UCSD-AML1 (cell line): ENCODE data around the gene ZNF710.
"Not testable (repeated sequence)": the region's sequence is repeated elsewhere in the genome, so short reads cannot be mapped to it uniquely, and the experiment has no call there.

Experiments used
- DNase-seq: peaks from one replicate; lab custom pipeline; 2025; ENCODE audit not compliant: unreplicated experiment; lab: John Stamatoyannopoulos, UW

ZNF710 gene, protein sequence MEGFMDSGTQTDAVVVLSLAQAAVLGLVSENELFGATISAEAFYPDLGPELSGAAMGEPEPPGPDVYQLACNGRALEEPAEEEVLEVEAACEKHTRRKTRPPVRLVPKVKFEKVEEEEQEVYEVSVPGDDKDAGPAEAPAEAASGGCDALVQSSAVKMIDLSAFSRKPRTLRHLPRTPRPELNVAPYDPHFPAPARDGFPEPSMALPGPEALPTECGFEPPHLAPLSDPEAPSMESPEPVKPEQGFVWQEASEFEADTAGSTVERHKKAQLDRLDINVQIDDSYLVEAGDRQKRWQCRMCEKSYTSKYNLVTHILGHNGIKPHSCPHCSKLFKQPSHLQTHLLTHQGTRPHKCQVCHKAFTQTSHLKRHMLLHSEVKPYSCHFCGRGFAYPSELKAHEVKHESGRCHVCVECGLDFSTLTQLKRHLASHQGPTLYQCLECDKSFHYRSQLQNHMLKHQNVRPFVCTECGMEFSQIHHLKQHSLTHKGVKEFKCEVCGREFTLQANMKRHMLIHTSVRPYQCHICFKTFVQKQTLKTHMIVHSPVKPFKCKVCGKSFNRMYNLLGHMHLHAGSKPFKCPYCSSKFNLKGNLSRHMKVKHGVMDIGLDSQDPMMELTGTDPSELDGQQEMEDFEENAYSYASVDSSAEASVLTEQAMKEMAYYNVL

DNA sequence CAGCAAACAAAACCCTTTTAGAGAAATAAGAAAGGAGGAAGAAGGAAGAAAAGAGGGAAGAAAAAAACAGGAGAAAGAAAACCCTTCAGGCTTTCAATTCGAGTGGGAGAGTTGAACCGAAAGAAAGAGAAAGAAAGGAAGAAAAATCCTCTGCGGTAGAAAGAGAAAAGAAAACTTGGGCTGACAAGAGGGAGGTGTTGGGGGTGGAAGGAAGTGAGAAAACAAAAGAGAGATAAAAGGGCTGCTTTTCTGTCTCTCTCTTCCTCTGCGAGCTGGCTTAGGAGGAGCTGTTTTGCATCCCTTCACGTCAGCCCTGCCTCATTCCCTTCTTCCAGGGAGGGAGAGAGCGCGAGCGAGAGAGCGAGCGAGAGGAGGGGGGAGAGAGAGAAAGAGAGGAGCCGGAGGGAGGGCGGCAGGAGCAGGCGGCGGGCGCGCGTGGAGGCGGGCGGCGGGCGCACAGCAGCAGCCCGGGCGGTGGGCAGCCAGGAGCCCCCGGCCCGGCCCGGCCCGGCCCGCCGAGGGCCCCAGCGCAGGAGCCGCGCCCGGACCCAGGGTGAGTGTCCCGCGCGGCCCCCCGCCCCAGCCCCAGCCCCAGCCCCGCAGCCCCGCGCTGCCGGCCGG, at the start of gene ZNF710:
ZNF710 (plus strand) TSS at position 263 of the 621 bp plus-strand sequence. CDS start 65,814 bp downstream, outside the sequence.
- peak; percentile 39 for DNase-seq

DNA sequence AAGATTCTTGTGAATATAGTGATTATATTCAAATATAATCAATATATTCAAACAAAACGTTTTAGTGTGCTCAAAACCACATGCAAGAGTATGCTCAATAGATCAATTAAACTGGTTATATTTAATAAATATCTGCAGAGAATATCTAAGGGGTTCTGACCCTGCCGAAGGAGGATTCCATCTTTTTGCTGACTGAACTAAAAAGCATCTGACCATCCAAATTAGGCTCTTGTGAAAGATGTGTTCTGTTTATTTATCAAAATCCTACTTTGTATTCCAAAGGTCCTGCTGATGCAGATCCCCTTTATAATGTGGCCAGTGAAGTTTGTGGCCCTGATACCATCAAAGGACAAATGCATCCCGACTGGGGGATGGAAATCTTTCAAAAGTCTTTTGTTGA, 46.6 kb upstream of the ZNF710 start:
- DNase-seq, result no peak

DNA sequence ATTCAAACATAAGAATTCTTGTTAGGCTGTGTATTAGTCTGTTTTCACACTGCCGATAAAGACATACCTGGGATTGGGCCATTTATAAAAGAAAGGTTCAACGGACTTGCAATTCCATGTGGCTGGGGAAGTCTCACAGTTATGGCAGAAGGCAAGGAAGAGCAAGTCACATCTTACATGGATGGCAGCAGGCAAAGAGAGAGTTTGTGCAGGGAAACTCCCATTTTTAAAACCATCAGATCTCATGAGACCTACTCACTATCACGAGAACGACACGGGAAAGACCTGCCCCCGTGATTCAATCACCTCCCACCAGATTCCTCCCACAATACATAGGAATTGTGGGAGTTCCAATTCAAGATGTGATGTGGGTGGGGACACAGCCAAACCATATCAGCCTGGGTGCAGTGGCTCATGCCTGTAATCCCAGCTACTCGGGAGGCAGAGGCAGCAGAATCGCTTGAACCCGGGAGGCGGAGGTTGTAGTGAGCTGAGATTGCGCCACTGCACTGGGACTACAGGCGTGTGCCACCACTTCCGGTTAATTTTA, 45.6 kb upstream of the ZNF710 start:
- DNase-seq, result not testable (repeated sequence)

DNA sequence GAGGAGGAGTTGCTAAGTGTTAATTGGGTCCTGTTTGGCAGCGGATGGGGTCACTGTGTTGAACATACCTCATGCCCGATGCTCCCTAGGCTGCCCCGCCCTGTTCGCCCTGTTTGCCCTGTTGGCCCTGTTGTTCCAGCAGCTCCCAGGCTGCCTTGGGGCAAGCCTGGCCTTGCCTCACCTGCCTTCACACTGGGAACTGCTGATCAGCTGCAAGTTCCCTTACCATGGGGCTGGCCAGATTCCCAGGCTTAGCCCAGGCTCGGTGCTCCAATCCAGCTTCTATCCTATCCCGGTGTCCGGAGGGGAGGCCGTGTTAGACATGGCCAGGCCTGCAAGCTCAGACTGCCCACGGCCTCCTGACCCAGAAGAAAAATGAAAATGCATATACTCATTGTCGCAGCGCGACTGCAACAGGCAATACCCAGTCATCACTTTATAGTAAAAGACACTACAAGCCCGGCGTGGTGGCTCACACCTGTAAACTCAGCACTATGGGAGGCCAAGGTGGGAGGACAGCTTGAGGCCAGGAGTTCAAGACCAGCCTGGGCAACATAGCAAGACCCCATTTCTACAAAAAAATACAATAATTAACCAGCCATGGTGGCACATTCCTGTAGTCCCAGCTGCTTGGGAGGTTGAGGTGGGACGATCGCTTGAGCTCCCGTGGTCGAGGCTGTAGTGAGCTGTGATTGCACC, 42.9 kb upstream of the ZNF710 start:
- DNase-seq, result no peak

DNA sequence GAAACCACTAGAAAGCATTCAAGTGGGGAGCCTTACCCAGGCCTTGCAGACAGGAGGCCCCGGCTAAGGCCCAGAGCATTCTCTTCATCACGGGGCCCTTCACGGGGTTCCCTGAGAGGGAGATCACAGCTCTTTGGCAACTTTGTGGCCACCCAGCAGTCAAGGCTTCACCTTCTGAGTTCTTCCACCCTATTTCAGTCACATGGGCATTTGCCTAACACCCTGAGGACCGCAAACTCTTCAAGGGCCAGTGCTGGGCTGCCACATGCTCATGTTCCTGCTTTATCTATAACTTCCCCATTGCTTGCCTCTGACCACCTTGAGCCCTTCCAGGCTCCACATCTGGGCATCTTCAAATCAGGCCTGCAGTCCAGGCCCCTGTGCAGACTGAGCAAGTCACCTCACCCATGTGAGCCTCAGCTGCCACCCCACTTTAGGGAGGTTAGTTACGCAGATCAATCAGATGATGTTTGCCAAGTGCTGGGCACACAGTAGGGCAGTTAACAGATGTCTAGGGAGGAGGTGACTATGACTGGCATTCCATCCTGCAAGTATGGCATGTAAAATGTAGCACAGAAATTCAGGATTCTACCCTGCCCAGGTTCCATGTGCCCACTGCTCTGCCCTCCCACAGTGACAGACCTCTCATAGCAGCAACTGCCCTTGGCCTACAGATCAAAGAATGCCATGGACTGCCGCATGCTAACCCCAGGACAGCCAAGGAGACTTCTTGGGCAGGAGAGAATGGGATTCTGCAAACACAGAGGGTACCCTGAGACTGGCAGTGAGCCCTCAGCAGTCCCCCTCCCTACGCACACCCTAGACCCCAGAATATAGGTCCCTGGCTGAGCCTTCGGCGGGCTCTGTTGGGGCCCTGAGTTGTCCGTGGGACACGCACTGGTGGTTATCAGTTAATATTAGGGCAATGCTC, 37.6 kb upstream of the ZNF710 start:
- no peak for DNase-seq

DNA sequence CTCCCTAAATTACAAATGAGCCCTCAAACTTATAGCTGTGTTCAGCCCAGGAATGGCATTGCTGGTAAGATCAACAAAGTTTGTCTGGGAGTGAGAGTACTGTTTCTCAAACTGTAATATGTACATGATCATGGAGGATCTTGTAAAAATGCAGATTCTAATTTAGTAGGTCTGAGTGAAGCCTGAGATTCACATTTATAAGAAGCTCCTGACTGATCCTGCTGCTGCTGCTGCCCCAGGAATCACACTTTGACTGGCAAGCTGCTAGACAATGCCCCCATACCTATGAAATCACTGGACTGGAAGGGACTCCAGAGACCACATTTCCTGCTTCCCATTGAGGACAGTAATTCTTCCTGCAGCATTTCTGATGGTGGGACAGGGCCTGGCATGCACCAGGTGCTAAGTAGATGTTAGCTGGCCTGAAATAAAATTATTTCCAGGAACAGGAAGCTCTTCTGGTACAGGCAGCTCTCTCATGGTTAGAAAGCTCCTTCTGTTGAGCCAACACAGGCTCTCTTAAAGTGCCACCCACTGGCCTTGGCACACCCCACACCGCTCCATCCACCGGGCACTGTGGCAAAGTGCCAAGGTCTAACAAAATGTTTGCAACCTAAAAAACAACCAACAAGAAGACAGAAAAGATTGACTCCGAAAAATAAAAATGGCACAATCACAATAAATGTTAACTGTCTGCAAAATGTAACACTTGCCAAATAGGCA, 36.7 kb upstream of the ZNF710 start:
- DNase-seq, result no peak

DNA sequence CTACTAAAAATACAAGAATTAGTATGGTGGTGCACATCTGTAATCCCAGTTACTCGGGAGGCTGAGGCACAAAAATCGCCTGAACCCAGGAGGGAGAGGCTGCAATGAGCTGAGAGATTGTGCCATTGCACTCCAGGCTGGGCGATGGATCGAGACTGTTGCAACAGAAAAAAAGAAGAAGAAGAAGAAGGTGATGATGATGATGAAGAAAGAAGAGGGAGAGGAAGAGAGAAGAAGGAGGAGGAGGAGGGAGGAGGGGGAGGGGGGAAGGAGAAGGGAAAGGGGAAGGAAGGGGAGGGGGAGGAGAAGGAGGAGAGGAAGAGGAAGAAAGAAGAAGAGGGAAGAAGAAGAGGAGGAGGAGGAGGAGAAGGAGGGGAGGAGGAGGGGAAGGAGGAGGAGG, 33.2 kb upstream of the ZNF710 start:
- DNase-seq, result no peak

DNA sequence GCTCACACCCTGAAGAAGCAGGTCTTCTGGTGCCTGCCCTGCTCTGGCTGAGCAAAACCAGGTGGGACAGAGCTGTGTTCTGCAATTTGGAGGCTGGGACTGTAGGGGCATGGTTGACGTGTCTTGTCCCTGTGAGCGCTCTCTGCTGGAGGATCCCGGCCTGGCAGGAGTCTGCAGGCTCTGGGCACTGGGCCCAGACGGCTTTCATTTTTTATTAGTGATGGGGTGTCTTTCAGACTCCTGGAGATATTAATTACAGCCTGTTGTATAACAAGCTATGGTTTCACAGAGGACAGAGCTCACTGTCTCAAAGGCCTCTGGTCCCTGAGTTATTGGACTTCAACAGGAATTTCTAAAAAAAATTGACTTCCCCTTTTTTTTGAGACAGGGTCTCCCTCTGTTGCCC, 29.5 kb upstream of the ZNF710 start:
- no peak for DNase-seq

DNA sequence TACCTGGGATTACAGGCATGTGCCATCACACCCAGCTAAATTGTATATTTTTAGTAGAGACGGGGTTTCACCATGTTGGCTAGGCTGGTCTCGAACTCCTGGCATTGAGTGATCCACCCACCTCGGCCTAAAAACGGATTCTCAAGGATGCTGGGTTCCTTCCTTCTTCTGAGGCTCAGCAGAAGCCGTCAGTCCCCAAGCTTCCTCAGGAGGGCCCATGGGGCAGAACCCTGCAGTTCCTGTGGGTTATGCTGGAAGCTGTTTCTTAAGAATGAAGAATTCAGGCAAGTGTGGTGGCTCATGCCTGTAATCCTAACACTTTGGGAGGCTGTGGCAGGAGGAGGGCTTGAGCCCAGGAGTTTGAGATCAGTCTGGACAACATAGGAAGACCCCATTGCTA, 29.0 kb upstream of the ZNF710 start:
- DNase-seq, result peak; percentile 62

DNA sequence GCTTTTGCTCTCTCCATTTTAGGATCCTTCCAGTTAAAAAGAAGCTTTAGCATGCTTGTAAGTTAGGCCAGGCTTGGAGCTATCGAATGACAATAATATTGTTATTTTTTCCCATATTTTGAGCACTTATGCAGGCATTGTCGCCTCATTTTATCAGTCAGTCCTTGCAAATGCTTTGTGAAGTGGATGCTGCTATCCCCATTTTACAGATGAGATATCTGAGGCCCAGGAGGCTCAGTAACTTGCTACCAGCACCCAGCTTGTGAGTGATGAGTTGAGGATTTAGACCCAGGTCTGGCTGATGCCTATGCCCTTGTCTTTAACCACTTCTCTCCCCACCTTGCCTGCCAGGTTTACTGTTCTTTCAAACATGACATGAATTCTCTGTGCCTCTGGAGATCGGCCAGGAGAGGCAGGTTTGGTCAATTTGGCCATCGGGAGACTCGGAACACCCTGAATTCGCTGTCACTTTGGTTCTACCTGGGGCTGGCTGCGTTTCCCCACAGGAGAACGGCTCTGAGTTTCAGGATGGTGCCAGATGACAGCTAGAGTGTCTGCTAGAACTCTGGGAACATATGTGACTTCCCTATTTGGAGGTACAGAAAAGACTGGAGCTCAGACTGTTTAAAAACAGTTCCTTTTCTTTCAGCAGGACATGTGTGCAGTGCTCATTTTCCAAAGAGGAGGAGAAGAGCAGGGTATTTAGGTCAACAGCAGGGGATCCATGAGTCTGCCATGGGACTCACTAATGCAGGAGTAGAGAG, 25.5 kb upstream of the ZNF710 start:
- DNase-seq, result no peak

DNA sequence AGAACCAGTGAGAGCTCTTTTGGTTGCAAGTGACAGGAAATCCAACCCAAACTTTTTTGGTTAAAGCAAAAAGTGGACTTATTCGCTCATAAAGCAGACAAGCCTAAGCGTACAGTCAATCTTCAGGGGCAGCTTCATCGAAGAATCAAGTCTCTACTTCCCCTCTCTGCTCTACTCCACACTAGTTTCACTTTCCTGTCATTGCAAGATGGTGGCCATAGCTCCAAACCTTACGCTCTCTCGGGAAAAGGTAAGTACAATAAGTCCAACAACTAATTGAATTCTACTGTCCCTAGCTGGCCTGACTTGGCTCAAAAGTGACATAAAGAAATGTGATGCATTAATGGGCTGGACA, 24.9 kb upstream of the ZNF710 start:
- no peak for DNase-seq

DNA sequence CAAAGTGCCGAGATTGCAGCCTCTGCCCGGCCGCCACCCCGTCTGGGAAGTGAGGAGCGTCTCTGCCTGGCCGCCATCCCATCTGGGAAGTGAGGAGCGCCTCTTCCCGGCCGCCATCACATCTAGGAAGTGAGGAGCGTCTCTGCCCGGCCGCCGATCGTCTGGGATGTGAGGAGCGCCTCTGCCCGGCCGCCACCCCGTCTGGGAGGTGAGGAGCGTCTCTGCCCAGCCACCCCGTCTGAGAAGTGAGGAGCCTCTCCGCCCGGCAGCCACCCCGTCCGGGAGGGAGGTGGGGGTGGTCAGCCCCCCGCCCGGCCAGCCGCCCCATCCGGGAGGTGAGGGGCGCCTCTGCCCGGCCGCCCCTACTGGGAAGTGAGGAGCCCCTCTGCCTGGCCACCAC, 23.3 kb upstream of the ZNF710 start:
- DNase-seq, result not testable (repeated sequence)

DNA sequence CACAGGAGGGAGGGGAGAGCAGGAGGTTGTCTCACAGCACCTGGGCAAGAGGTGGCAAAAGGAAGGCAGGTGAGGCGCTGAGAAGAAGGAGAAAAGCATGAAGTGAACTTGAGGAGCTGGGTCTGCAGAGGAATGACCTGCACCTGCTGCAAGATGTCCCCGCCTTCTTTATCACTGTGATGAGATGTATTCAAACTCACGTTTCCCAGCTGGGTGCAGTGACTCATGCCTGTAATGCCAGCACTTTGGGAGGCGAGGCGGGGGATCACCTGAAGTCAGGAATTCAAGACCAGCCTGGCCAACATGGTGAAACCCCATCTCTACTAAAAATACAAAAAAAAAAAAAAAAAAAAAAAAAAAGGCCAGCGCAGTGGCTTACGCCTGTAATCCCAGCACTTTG, 22.2 kb upstream of the ZNF710 start:
- no peak for DNase-seq

DNA sequence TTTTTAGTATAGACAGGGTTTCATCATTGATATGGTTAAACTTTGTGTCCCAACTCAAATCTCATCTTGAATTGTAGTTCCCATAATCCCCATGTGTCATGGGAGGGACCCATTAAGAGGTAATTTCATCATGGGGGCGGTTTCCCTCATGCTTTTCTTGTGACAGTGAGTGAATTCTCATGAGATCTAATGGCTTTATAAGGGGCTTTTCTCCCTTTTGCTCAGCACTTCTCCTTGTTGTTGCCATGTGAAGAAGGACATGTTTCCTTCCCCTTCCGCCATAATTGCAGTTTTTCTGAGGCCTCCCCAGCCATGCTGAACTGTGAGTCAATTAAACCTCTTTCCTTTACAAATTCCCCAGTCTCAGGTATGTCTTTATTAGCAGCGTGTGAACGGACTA, 20.2 kb upstream of the ZNF710 start:
- DNase-seq, result no peak

DNA sequence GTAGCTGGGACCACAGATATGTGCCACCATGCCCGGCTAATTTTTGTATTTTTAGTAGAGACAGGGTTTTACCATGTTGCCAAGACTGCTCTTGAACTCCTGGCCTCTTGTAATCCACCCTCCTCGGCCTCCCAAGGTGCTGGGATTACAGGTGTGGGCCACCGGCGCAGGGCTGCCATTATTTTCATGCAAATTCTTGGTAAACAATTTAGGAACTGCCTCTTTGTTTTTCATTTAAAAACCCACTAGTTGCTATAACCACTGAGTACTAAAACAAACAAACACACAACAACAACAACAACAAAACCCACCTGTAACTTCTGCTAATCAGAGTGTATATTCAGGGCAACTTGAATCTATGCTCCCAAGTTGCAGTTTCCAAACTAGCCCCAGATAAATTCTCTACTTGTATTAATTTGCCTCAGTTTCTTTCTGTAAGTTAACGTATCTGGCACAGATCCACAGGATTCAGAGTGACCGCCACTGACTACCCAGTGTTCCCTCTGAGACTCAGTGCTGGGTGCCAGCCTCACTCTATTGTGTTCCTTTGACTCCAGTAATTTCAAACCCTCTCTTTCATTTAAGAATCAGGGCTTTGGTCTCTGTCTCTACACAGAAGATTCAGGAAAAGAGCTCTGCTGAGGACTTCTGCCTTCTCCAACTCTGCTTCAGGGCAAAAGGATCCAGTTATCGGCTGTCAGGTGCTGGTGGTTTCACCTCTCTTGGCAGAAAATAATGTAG, 18.6 kb upstream of the ZNF710 start:
- DNase-seq, result no peak

DNA sequence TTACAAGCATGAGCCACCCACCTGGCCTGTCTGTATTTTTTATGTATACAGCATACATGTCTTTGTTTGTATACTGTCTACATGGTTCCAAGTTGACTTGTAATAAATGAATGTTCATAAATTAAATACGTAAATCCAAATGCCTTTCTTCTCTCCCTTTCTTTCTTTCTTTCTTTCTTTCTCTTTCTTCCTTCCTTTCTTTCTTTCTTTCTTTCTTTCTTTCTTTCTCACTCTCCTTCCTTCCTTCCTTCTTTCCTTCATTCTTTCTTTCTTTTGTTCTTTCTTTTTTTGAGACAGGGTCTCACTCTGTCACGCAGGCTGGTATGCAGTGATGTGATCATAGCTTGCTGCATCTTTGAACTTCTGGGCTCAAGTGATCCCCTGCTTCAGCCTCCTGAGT, 17.1 kb upstream of the ZNF710 start:
- DNase-seq, result no peak

DNA sequence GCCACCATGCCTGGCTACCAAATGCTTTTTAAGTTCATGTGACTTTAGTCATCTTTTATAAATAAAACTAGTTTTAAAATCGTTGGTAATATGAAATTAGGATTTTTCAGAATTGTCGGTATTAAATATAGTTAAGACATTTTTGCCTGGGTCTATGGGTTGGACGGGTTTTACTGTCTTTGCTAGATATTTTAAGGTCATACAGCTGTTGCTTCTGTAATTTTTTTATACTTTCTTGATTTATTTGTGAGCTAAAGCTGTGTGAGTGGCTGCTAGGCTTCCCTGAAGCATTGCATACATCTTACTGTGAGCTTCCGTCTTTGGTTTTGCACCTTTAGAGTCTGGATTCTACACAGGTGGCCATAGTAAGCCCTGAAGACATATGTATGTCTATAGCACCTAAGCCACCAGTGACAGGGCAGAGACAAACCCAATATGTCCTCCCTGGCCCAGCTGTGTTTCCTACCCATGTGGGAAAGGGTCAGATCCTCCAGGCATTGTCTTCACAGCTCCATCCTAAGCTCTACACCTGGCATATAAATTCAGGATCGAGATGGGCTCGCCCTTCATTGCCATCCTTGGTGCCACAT, 16.6 kb upstream of the ZNF710 start:
- DNase-seq, result no peak

DNA sequence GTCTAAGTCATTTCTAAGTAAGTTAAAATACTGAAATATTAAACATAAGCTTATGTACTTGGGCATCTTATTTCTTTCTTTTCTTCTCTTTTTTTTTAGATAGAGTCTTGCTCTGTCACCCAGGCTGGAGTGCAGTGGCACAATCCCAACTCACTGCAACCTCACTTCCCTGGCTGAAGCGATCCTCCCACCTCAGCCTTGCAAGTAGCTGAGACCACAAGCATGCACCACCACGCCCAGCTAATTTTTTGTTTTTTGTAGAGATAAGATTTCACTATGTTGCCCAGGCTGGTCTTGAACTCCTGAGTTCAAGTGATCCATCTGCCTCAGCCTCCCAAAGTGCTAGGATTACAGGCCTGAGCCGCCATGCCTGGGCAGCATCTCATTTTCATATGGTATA, 16.0 kb upstream of the ZNF710 start:
- DNase-seq, result no peak
